ENCODE measurements around the gene PHF21A. TPM values are rescaled to one million over a fixed set of nuclear protein-coding genes. Genes with fewer than 3 reads are reported as not detected.

PHF21A gene
- total RNA-seq, 8 experiments from 2014 or later = 10.5 to 40.2 (median 28.6) TPM

DNA sequence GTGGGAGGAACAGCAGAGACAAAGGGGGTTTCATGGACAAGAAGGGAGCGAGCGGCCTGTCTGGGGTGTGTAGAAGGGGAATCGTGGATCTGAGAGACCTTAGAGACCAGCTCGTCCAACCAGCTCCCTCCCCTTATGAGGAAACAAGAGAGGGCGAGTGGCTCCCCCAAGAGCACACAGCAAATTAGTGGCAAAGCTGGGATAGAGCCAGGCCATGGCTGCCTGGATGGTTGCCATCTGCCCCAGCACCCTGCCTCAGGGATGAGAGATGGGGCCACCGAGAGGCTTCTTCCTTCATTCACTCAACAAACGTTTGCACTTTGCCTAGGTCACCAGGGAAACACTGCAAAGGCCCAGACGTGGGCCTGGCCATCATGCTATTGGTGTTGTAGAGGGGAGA is 231.7 kb downstream of the PHF21A start:
- no peak for ATAC-seq (replicated peaks in 6 of 8)
- H3K4me3 ChIP-seq = no peak overlapping the region
- H3K27ac ChIP-seq = no peak overlapping the region
- in situ Hi-C loops (cut with MboI; ENCODE audit: low pct_unique_long_range_greater_than_20kb in 2 of 9, low sequenced_read_pairs in 9 of 9, unreplicated experiment in 9 of 9) = loop anchor here in 1 of 9 experiments (25.0 kb wide), 1 partner anchor 423 kb away; no protein-coding TSS in a partner anchor
- peaks cover 8 to 9% of the 10 kb centered on the region in 2 donors for H3K4me1 ChIP-seq (replicated peaks in 1 of 2)
- 28 to 93% (median 75%) methylated on average over 2 to 8 of the region's 8 CpGs; no CpG with 5 or more reads in 3 of the 10 experiments for WGBS, 10 experiments

DNA sequence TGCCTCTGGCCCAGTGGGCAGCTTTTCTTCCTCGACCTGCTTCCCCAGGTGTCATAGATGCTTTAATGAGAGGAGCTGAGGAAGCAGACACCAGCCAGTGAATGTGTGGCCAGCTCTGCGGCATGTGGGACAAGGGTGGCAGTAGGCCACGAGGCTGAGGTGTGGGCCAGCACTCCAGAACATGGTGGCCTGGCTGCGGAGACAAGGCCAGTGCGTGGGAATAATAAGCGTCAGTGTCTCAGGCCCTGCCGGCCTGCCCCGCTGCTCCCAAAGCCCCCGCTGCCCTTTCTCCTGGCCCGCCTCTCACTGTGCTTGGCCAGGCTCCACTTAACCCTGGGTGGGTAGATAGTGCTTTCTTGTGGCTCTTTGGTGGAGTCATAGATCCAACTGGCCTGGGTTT is 233.7 kb downstream of the PHF21A start:
- WGBS, 10 experiments = 60 to 85% (median 80%) methylated on average over 1 to 5 of the region's 10 CpGs; no CpG with 5 or more reads in 4 of the 10 experiments
- H3K4me3 ChIP-seq = no peak overlapping the region
- in situ Hi-C loops (cut with MboI; ENCODE audit: low pct_unique_long_range_greater_than_20kb in 2 of 9, low sequenced_read_pairs in 9 of 9, unreplicated experiment in 9 of 9) = loop anchor here in 1 of 9 experiments (25.0 kb wide), 1 partner anchor 425 kb away; no protein-coding TSS in a partner anchor
- H3K27ac ChIP-seq = no peak overlapping the region
- H3K4me1 ChIP-seq (replicated peaks in 1 of 2) = peaks cover 0 to 8% of the 10 kb centered on the region in 2 donors
- ATAC-seq (replicated peaks in 6 of 8) = no peak

- WGBS, 10 experiments = 30 to 100% (median 86%) methylated on average over 1 to 4 of the region's 4 CpGs; no CpG with 5 or more reads in 4 of the 10 experiments
- in situ Hi-C loops (cut with MboI; ENCODE audit: low pct_unique_long_range_greater_than_20kb in 2 of 9, low sequenced_read_pairs in 9 of 9, unreplicated experiment in 9 of 9) = loop anchor here in 1 of 9 experiments (25.0 kb wide), 1 partner anchor 425 kb away; no protein-coding TSS in a partner anchor
- peaks cover 0 to 8% of the 10 kb centered on the region in 2 donors for H3K4me1 ChIP-seq (replicated peaks in 1 of 2)
- no peak overlapping the region for H3K27ac ChIP-seq
- peak in 1 of 8 experiments; percentile 1 for ATAC-seq (replicated peaks in 6 of 8)
- H3K4me3 ChIP-seq = peak overlapping the region; percentile 51 to 83 (median 62)
These were observed 234.3 kb downstream of the PHF21A start for GRCh38 chr11:45886816-45887520.

DNA sequence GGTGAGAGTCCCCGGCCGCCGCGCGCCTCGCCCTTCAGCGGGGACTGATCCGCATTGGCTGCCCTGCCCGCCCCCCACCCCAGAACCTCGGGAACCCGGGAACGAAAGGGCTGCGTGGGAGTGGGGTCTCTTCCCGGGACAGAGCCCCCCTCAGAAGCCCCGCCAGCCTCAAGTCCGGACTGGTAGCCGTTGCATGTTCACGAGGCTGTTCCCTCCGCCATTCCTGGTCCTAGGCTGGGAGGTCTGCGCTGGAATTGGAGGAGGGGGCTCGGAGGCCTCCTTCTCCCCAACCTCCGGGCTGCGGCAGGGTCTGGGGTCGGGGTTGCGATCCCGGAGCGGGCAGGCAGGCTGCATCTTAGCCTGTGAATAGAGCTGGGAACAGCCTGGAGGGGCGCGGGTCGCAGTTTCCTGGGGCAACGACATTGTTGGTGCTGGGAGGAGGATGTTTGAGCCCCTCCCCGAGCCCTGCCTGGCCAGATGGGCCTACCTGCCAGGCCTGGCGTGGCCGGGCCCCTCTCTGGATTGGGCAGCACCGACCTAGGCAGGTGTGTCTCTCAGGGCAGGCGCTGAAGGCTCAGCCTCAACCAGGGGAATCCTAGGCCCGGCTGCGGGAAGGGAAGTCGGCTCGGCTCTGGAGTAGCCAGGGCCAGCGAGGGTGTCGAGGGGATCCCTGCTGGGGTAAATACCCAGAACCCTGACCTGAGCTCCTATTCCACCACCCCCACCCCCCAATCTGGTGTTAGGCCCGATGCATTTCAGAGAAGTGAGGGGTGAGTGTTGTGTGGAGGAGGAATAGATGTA is 235.1 kb downstream of the PHF21A start:
- Histone ChIP-seq H3K27ac (peak overlapping the region in 1 of 2 donors; percentile 69), H3K4me1 (replicated peaks in 1 of 2) (peaks cover 2 to 13% of the 10 kb centered on the region in 2 donors), H3K4me3 (peak overlapping the region; percentile 51 to 83 (median 62))
- WGBS, 10 experiments = 0 to 35% (median 25%) methylated on average over 1 to 8 of the region's 43 CpGs; no CpG with 5 or more reads in 6 of the 10 experiments
- in situ Hi-C loops (cut with MboI; ENCODE audit: low pct_unique_long_range_greater_than_20kb in 2 of 9, low sequenced_read_pairs in 9 of 9, unreplicated experiment in 9 of 9) = loop anchor here in 1 of 9 experiments (25.0 kb wide), 1 partner anchor 426 kb away; no protein-coding TSS in a partner anchor
- ATAC-seq (replicated peaks in 6 of 8) = peak in 5 of 8 experiments; percentile 24 to 46 (median 38)

GRCh38 chr11:45885274-45885920 is 235.9 kb downstream of the PHF21A start, which contains the start of gene MAPK8IP1:
Gene MAPK8IP1 (plus strand): TSS chr11:45885651. CDS start chr11:45885821, 170 bp downstream.
- peak; percentile 76 to 92 (median 80) for ATAC-seq (replicated peaks in 6 of 8)
- WGBS, 10 experiments = 0 to 20% (median 0%) methylated on average over 1 to 2 of the region's 73 CpGs; no CpG with 5 or more reads in 7 of the 10 experiments
- in situ Hi-C loops (cut with MboI; ENCODE audit: low pct_unique_long_range_greater_than_20kb in 2 of 9, low sequenced_read_pairs in 9 of 9, unreplicated experiment in 9 of 9) = loop anchor here in 1 of 9 experiments (25.0 kb wide), 1 partner anchor 427 kb away; no protein-coding TSS in a partner anchor
- peak within 1 kb of the TSS; percentile 51 to 83 (median 62) for H3K4me3 ChIP-seq
- H3K4me1 ChIP-seq (replicated peaks in 1 of 2) = peaks cover 9 to 20% of the 10 kb centered on the region in 2 donors
- peak within 1 kb of the TSS; percentile 12 to 69 for H3K27ac ChIP-seq

DNA sequence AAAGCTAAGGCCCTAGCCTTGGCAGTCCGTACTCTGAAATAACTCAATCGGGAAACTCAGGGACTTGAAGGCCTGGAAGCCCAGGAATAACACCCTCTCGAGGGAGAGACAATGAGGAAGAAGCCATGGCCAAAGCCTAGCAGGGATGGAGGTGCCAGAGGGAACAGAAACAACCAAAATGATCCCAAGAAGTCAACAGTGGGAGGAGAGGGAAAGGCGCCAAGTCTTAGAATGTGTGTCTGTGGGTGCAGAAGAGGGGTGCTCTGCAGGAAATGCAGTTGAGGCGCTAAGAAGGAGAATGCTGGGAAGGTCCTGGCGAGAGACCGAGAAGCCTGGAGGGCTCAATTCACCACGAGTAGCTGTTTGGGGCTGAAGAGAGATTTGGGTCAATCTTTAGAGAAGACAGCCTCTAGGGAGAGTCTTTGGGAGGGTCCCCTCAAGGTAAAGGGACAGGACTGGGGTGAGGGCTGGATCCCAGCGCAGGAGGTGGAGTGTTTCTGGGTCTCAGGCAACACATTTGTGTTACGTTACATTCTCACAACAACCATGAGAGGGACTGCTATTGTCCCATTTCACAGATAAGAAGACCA is 236.6 kb downstream of the PHF21A start:
- no peak for ATAC-seq (replicated peaks in 6 of 8)
- WGBS, 10 experiments = 73 to 93% (median 88%) methylated on average over 3 to 9 of the region's 10 CpGs; no CpG with 5 or more reads in 5 of the 10 experiments
- Histone ChIP-seq H3K27ac (no peak overlapping the region), H3K4me3 (peak overlapping the region; percentile 51 to 83 (median 62)), H3K4me1 (replicated peaks in 1 of 2) (peaks cover 12 to 25% of the 10 kb centered on the region in 2 donors)
- in situ Hi-C loops (cut with MboI; ENCODE audit: low pct_unique_long_range_greater_than_20kb in 2 of 9, low sequenced_read_pairs in 9 of 9, unreplicated experiment in 9 of 9) = loop anchor here in 1 of 9 experiments (25.0 kb wide), 1 partner anchor 428 kb away; no protein-coding TSS in a partner anchor

Other genes with a start within 250 kb of the PHF21A start
- 10 to 100 TPM in 5 of 8 experiments, 1 to 10 TPM in 3; 6.3 to 86.5 (median 38.6) TPM for gene MAPK8IP1, start 235.8 kb downstream of the PHF21A start, total RNA-seq
- 1 to 10 TPM in 5 of 8 experiments, under 1 TPM in 2, not detected in 1; 0.60 to 5.1 (median 1.7) TPM for gene FREY1, start 214.2 kb downstream of the PHF21A start, total RNA-seq
- 10 to 100 TPM; 22.7 to 51.5 (median 28.6) TPM for gene PEX16, start 203.6 kb downstream of the PHF21A start, total RNA-seq
- 1 to 10 TPM in 1 of 8 experiments, under 1 TPM in 6, not detected in 1; 0.16 to 1.5 (median 0.46) TPM for gene LARGE2, start 198.8 kb downstream of the PHF21A start, total RNA-seq
- 1 to 10 TPM in 7 of 8 experiments, under 1 TPM in 1; 0.58 to 8.8 (median 1.8) TPM for gene CREB3L1, start 156.2 kb upstream of the PHF21A start, total RNA-seq
- gene DGKZ, start 226.0 kb upstream of the PHF21A start, total RNA-seq = 10 to 100 TPM; 16.8 to 54.0 (median 25.9) TPM

Measured in motor neuron (in vitro differentiated cells).